Stomach smooth muscle (tissue), 2 donors: ENCODE data around the gene KCNJ4.
"Not testable (repeated sequence)": the region's sequence is repeated elsewhere in the genome, so short reads cannot be mapped to it uniquely, and the experiment has no call there.

ENCODE experiments used
- H3K27ac ChIP-seq: one replicate; pipeline ENCODE4 v1.7.0; 2013; ENCODE audit warnings: mild to moderate bottlenecking, low read length, inconsistent platforms
- H3K27me3 ChIP-seq, 2 donors: one replicate each; pipeline ENCODE4 v1.7.0; 2013; ENCODE audit warnings: low read length in 2 of 2; ENCODE audit not compliant: insufficient read depth in 2 of 2, control insufficient read depth in 1 of 2
- H3K36me3 ChIP-seq, 2 donors: one replicate each; pipeline ENCODE4 v1.7.0; 2013; ENCODE audit warnings: low read length in 2 of 2; ENCODE audit not compliant: control insufficient read depth in 2 of 2, insufficient read depth in 2 of 2
- H3K4me1 ChIP-seq: one replicate; pipeline ENCODE4 v1.7.0; 2013; ENCODE audit warnings: low read length; ENCODE audit not compliant: control insufficient read depth, insufficient read depth
- H3K4me3 ChIP-seq, 2 donors: one replicate each; pipeline ENCODE4 v1.7.0; 2013; ENCODE audit warnings: low read length in 2 of 2
- H3K9ac ChIP-seq, 2 donors: one replicate each; pipeline ENCODE4 v1.7.0; 2013; ENCODE audit warnings: low read length in 2 of 2, mild to moderate bottlenecking in 1 of 2
- H3K9me3 ChIP-seq, 2 donors: one replicate each; pipeline ENCODE4 v1.7.0; 2013; ENCODE audit warnings: low read length in 2 of 2; ENCODE audit not compliant: control insufficient read depth in 2 of 2
- donor health status: healthy.
- donor health status: Pancreatic carcinoma.

KCNJ4 gene

DNA sequence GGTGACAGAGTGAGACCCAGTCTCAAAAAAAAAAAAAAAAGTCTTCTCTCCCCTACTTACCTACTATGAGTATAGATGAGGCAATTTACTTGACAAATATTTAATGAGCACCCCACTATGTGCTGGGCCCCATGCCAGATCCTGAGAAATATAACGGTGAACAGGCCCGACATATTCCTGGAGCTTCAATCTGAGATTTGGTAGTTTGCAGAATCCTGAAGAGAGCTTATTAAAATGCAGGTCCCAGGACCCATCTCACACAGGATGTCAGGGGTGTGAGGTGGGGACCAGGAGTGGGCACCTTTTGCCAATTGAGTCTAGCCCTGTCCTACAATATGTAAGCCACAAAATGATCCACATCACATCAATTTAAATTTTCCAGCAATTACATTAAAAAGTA, 44.0 kb downstream of the KCNJ4 start:
- Histone ChIP-seq H3K9me3 (no peaks in the 10 kb centered on the region), H3K4me3 (no peak overlapping the region), H3K27me3 (peaks cover 0 to 2% of the 10 kb centered on the region in 2 donors), H3K4me1 (peaks cover 10% of the 10 kb centered on the region), H3K9ac (no peak overlapping the region), H3K36me3 (no peaks in the 10 kb centered on the region), H3K27ac (no peak overlapping the region)

DNA sequence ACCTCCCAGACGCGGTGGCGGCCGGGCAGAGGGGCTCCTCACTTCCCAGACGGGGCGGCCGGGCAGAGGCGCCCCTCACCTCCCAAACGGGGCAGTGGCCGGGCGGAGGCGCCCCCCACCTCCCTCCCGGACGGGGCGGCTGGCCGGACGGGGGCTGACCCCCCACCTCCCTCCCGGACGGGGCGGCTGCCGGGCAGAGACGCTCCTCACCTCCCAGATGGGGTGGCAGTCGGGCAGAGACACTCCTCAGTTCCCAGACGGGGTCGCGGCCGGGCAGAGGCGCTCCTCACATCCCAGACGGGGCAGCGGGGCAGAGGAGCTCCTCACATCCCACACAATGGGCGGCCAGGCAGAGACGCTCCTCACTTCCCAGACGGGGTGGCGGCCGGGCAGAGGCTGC, 45.1 kb downstream of the KCNJ4 start:
- not testable (repeated sequence) for H3K4me3 ChIP-seq, H3K27me3 ChIP-seq, H3K9me3 ChIP-seq, H3K36me3 ChIP-seq, H3K9ac ChIP-seq, H3K27ac ChIP-seq
- H3K4me1 ChIP-seq: peaks cover 10% of the 10 kb centered on the region

DNA sequence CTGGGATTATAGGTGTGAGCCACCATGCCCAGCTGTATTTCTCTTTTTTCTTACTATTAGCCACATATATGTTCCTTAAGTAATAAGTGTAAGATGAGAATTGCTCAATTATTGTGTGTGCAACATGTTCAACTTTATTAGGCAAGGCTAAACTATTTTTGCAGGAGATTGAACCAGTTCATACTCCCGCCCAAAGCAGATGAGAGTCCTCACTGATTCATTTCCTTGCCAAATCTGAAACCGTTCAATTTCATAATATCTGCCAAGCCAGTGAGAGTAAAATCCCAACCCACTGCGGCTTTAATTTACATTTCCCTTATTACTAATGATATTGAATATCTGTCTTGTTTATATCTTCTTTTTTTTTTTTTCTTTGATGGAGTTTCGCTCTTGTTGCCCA, 48.4 kb downstream of the KCNJ4 start:
- no peaks in the 10 kb centered on the region for H3K4me1 ChIP-seq
- peaks cover 0 to 4% of the 10 kb centered on the region in 2 donors for H3K27me3 ChIP-seq
- H3K36me3 ChIP-seq: no peaks in the 10 kb centered on the region
- no peak overlapping the region for H3K4me3 ChIP-seq
- no peak overlapping the region for H3K9ac ChIP-seq
- no peak overlapping the region for H3K27ac ChIP-seq
- no peaks in the 10 kb centered on the region for H3K9me3 ChIP-seq

DNA sequence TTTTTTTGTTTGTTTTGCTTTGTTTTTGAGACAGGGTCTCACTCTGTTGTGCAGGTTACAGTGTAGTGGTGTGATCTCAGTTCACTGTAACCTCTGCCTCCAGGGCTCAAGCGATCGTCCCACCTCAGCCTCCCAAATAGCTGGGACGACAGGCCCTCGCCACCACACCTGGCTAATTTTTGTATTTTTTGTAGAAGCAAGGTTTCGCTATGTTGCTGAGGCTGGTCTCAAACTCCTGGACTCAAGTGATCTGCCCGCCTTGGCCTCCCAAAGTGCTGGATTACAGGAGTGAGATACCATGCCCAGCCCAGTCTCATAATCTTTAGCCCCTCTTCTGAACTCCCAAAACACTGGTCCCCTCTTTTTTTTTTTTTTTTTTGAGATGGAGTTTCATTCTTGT, 50.6 kb downstream of the KCNJ4 start:
- Histone ChIP-seq H3K36me3 (no peaks in the 10 kb centered on the region), H3K9me3 (no peaks in the 10 kb centered on the region), H3K27me3 (peaks cover 5 to 7% of the 10 kb centered on the region in 2 donors), H3K4me3 (no peak overlapping the region), H3K4me1 (peaks cover 1% of the 10 kb centered on the region), H3K9ac (no peak overlapping the region), H3K27ac (no peak overlapping the region)

DNA sequence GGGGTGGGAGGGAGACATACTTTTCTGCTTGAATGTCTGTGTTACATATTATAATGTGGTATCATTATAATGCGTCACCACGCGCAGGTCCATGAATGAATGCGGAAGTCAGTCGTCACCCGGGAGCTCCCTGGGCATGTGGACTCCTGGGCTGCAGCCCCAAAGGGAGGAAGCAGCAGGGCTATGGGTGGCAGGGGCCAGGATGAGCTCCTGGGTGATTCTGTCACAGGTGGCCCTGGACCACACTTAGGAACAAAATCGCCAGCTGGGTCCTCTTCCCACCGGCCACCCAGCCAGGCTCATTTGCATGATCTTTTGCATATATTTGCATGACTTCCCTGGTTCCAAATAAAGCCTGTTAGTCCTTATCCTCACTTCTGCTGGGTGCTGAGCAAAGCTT, 51.2 kb downstream of the KCNJ4 start:
- no peak overlapping the region for H3K9ac ChIP-seq
- no peaks in the 10 kb centered on the region for H3K36me3 ChIP-seq
- H3K27ac ChIP-seq: no peak overlapping the region
- peaks cover 5 to 7% of the 10 kb centered on the region in 2 donors for H3K27me3 ChIP-seq
- peaks cover 3% of the 10 kb centered on the region for H3K4me1 ChIP-seq
- H3K4me3 ChIP-seq: no peak overlapping the region
- no peaks in the 10 kb centered on the region for H3K9me3 ChIP-seq

DNA sequence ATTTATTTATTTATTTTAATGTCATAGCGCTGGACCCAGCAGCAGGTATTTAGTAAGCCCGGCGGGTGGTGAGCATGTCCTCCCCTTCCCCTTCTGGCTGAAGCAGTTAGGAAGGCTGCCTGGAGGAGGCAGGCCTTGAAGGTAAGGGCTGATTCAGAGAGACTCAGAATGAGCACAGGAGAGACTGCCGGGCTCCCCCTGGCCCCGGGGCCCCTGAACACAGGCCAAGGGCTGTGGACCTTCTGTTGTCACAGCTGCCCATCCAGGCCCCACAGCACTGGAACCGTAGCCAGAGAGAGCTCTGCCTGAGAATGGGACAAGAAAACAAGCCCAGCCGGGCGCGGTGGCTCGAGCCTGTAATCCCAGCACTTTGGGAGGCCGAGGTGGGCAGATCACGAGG, 52.8 kb downstream of the KCNJ4 start:
- H3K27me3 ChIP-seq: peaks cover 5 to 7% of the 10 kb centered on the region in 2 donors
- H3K9ac ChIP-seq: no peak overlapping the region
- H3K4me1 ChIP-seq: peaks cover 7% of the 10 kb centered on the region
- no peak overlapping the region for H3K4me3 ChIP-seq
- no peaks in the 10 kb centered on the region for H3K36me3 ChIP-seq
- no peaks in the 10 kb centered on the region for H3K9me3 ChIP-seq
- H3K27ac ChIP-seq: no peak overlapping the region

DNA sequence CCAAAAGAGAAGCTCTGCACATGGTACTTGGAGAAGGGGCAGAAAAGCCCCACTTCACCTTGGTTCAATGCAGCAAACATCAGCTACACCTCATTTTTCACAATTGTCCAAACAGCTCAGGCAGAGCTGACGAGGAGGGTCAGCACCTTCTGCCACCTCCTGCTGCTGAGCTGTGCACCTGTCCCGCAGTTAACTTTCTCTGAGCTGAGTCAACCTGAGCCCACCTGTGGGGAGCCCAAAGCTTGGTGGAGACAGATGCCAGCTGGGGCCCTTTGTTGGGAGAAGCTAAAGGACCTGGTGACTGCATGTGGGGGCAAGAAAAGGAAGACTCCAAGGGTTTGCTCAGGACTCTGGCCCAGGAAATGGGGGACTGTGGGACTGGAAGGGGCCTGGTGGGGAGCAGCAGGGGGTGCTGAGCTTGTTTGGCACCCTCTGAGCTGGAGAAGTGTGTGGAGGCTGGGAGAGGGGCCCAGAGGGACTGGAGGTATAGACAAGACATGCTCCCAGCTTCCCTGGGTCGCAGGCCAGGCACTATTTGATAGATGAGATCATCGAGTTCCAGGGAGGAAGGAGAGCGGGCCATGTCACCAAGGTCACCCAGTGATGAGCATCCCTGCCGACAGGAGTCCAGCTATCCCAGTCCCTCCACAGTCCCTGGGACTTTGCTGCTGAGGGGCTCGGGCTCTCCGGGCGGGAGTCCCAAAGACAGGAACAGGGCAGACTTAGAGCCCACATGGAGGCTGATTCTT, 53.5 kb downstream of the KCNJ4 start:
- Histone ChIP-seq H3K4me3 (no peak overlapping the region), H3K9ac (no peak overlapping the region), H3K4me1 (peaks cover 10% of the 10 kb centered on the region)

DNA sequence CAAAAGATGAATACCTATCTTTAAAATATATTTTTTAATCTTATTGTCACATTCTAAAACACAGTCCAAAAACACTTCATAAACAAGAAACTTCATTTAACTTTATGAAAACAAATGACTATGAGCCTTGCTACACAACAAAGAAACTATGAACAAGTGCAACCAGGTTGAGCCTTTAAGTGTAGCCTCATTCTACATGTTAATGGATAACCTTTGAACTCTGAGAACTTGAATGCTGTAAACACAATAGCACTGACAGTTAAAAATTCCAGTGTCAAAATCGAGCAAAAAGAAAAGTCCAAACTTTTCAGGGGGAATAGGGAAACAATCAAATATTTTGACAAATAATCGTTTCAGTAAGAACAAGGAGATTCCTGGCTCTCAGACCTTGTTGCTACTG, 54.7 kb downstream of the KCNJ4 start:
- H3K36me3 ChIP-seq, H3K9ac ChIP-seq, H3K9me3 ChIP-seq, H3K4me1 ChIP-seq, H3K27me3 ChIP-seq, H3K27ac ChIP-seq, H3K4me3 ChIP-seq: not testable (repeated sequence)

More for the DNA sequence above, 53.5 kb downstream of the KCNJ4 start:
- Histone ChIP-seq H3K27me3 (peaks cover 5 to 7% of the 10 kb centered on the region in 2 donors), H3K27ac (no peak overlapping the region), H3K9me3 (no peaks in the 10 kb centered on the region), H3K36me3 (no peaks in the 10 kb centered on the region)

DNA sequence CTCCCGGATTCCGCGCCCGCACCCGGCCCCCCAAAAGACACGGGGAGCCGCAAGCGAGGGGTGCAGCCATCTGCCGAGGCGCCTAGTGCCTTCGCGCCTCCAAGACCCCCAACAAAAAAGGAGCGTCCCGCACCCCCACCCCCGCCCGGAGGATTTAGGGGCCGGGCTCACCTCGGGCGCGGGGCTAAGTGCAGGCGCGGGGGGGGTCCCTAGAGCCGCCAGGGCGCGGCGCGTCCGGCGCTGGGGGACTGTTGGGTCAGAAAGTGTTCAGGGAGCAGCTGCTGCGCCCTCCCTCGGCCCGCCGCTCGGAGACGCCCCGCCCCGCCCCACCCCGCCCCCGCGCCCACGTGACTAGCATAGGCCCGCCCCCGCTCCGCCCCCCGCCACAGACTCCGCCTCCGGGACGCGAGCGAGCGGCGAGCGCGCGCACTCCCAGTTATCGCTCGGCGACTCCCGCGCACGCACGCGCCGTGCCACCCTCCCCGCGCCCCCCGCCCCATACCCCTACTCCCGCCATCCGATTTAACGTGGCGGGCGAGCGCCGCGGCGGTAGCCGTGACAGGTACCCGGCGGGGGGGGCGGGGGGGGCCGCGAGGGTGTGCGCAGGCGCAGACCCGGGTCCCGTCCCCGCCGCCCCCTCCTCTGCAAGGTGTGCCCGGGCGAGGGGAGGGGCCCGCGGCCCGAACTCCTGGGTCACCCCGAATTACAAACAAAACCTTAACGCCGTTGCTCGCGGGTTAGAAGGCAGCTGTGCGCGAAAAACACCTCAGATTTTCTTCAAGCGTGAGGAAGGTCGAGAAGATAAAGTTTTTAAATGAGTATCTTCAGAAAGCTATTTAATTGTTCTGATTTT, 56.2 kb downstream of the KCNJ4 start:
- H3K27ac ChIP-seq: no peak overlapping the region
- H3K9me3 ChIP-seq: no peaks in the 10 kb centered on the region
- H3K9ac ChIP-seq: peak overlapping the region; percentile 22 to 29
- peaks cover 10% of the 10 kb centered on the region for H3K4me1 ChIP-seq
- H3K4me3 ChIP-seq: peak overlapping the region; percentile 53 to 67
- no peaks in the 10 kb centered on the region for H3K36me3 ChIP-seq
- H3K27me3 ChIP-seq: peaks cover 5 to 7% of the 10 kb centered on the region in 2 donors

DNA sequence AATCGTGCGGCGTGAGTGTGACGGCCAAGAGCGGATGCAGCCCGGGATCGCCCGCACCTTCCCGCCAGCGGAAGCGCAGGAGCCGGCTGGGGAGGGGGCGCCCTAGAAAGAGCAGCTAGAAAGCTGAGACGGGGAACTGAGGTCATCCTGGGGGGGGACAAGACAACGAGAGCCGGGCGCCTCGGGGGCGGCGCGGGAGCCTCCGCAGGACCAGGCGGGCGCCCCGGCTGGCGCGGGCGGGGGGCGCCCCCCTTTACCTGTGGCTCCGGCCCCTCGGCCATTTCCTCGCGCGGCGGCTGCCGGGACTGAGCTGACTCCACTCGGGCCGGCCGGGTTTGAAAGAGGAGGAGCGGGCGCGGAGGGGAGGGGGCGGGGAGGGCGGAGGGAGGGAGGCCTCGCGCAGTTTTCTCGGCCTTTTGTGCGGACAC, 56.8 kb downstream of the KCNJ4 start:
- not testable (repeated sequence) for H3K4me1 ChIP-seq, H3K9me3 ChIP-seq, H3K27me3 ChIP-seq, H3K27ac ChIP-seq, H3K36me3 ChIP-seq, H3K9ac ChIP-seq
- peak overlapping the region in 1 of 2 donors; percentile 65 for H3K4me3 ChIP-seq
